ENCODE measurements around the gene CALML6.

DNA sequence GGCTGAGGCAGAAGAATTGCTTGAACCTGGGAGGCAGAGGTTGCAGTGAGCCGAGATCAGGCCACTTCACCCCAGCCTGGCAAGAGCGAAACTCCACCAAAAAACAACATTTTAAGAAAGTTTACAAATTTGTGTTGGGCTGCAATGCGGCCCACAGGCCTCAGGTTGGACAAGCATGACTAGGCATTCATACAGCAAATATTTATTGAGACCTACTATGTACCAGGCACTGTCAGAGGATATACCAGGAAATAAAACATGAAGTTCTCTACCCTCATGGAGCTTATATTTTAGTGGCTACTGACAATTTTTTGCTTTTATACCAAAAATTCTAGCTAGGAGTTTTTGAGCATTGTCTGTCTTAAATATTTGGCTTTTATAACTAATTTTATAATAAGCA, 47.9 kb upstream of the CALML6 start:
- no peak for TF ChIP-seq POLR2A (IDR thresholded peaks at IDR 0.05)
- TF ChIP-seq, protein P1, sequence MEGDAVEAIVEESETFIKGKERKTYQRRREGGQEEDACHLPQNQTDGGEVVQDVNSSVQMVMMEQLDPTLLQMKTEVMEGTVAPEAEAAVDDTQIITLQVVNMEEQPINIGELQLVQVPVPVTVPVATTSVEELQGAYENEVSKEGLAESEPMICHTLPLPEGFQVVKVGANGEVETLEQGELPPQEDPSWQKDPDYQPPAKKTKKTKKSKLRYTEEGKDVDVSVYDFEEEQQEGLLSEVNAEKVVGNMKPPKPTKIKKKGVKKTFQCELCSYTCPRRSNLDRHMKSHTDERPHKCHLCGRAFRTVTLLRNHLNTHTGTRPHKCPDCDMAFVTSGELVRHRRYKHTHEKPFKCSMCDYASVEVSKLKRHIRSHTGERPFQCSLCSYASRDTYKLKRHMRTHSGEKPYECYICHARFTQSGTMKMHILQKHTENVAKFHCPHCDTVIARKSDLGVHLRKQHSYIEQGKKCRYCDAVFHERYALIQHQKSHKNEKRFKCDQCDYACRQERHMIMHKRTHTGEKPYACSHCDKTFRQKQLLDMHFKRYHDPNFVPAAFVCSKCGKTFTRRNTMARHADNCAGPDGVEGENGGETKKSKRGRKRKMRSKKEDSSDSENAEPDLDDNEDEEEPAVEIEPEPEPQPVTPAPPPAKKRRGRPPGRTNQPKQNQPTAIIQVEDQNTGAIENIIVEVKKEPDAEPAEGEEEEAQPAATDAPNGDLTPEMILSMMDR (IDR thresholded peaks at IDR 0.05), result no peak

All from breast epithelium (tissue), 3 donors.